ENCODE measurements around the gene SDHB. TPM values are rescaled to one million over a fixed set of nuclear protein-coding genes. Genes with fewer than 3 reads are reported as not detected.

The SDHB gene
- total and polyA plus RNA-seq, 2 donors (not counting 1 experiment from before 2014, with no cell fraction given) = 58.0 to 61.0 TPM

DNA sequence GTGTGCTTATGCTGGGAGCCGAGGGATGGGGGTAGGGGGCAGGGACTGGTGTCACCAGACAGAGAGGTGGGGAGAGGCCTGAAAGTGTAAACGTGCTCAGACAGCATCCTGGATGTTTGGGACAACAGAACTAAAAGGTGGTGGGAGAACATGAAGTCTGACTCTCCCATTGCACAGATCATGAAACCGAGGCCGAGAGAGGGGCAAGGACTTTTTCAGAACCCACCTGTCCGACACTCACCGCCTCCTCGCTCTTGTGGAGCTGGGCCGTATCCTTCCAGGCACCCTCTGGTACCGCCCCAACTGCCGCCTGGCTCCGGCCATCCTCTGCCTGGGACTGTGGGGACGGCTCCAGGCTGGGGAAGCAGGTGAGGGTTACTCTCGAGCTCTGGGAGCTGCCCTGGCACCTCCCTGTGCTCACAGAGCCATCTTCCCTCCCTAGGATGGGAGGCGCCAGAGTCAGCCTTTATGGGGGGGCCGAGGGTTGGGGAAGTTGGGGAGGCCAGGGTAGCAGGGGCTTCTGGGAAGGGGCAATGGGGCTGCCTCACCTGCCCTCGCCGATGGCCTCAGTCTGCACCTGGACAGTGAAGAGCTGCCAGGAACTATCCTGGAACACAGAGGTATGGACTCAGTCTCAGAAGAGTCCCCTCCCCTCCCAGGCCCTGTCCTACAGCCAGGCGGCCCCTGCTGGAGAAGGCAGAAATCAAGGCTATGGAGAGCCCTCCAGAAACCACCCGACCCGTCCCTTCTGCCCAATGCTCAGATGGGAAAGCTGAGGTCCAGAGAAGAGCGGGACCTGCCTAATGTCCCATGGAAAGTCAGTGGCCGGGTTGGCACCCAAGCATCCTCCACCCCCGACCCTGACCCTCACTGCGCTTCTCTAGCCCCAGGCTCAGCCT lies 49.1 kb downstream of the SDHB start:
- no peak overlapping the region for H3K4me3 ChIP-seq (ENCODE audit: control extremely low read depth in 1 of 5, extremely low read depth in 1 of 5, insufficient read depth in 1 of 5, low read depth in 2 of 5, low read length in 4 of 5)
- Mint-ChIP-seq H3K4me1 (peaks cover 5% of the 10 kb centered on the region), H3K27me3 (no peaks in the 10 kb centered on the region), H3K9me3 (ENCODE audit: insufficient read depth) (no peaks in the 10 kb centered on the region), H3K4me3 (no peak overlapping the region), H3K27ac (no peak overlapping the region)
- no peak overlapping the region for H2AFZ ChIP-seq (ENCODE audit: insufficient read depth, low read depth, low read length, poor library complexity, severe bottlenecking)
- ATAC-seq (ENCODE audit: low read depth) (no peak), DNase-seq (no peak)
- peaks cover 3 to 9% of the 10 kb centered on the region in 2 donors for H3K4me1 ChIP-seq (ENCODE audit: control insufficient read depth in 2 of 2, insufficient read depth in 2 of 2, low read length in 2 of 2)
- peaks cover 23% of the 10 kb centered on the region for H4K20me1 ChIP-seq (ENCODE audit: control insufficient read depth, insufficient read depth, low read length, poor library complexity, severe bottlenecking)
- POLR2A ChIA-PET = no interaction called here
- no peak overlapping the region for H3K9ac ChIP-seq (ENCODE audit: low read length)
- TF ChIP-seq EZH2 (IDR thresholded peaks at IDR 0.05; ENCODE audit: borderline replicate concordance, insufficient read depth, low read depth, low read length, poor library complexity, severe bottlenecking) = no peak
- TF ChIP-seq, protein P1, sequence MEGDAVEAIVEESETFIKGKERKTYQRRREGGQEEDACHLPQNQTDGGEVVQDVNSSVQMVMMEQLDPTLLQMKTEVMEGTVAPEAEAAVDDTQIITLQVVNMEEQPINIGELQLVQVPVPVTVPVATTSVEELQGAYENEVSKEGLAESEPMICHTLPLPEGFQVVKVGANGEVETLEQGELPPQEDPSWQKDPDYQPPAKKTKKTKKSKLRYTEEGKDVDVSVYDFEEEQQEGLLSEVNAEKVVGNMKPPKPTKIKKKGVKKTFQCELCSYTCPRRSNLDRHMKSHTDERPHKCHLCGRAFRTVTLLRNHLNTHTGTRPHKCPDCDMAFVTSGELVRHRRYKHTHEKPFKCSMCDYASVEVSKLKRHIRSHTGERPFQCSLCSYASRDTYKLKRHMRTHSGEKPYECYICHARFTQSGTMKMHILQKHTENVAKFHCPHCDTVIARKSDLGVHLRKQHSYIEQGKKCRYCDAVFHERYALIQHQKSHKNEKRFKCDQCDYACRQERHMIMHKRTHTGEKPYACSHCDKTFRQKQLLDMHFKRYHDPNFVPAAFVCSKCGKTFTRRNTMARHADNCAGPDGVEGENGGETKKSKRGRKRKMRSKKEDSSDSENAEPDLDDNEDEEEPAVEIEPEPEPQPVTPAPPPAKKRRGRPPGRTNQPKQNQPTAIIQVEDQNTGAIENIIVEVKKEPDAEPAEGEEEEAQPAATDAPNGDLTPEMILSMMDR (IDR thresholded peaks at IDR 0.05) = no peak
- no peak overlapping the region for H3K27ac ChIP-seq (ENCODE audit: low read length in 2 of 2)
- peaks cover 18% of the 10 kb centered on the region for H3K79me2 ChIP-seq (ENCODE audit: control insufficient read depth, insufficient read depth, low read length)
- H3K36me3 ChIP-seq (replicated peaks in 1 of 2; ENCODE audit: control extremely low read depth in 1 of 2, control insufficient read depth in 1 of 2, extremely low read depth in 1 of 2, insufficient read depth in 2 of 2, low read length in 1 of 2) = peaks cover 3 to 14% of the 10 kb centered on the region in 2 experiments
- CTCF ChIA-PET = interaction anchor here (1.6 kb wide), 1 partner anchor 45 kb away, joined by 4 read pairs; no protein-coding TSS in a partner anchor
- no peak overlapping the region for H3K4me2 ChIP-seq (replicated peaks; ENCODE audit: low read depth, low read length, poor library complexity, severe bottlenecking)
- no peaks in the 10 kb centered on the region for H3K9me3 ChIP-seq (ENCODE audit: control extremely low read depth in 1 of 3, control insufficient read depth in 2 of 3, insufficient read depth in 1 of 3, low read length in 2 of 3)
- intact Hi-C loops (cut with micrococcal nuclease) = no loop called here
- WGBS (ENCODE audit: insufficient coverage) = 97% methylated on average over 23 of the region's 24 CpGs
- H3K27me3 ChIP-seq (replicated peaks in 1 of 4; ENCODE audit: control extremely low read depth in 1 of 4, control insufficient read depth in 3 of 4, insufficient read depth in 4 of 4, low read length in 3 of 4) = no peaks in the 10 kb centered on the region

DNA sequence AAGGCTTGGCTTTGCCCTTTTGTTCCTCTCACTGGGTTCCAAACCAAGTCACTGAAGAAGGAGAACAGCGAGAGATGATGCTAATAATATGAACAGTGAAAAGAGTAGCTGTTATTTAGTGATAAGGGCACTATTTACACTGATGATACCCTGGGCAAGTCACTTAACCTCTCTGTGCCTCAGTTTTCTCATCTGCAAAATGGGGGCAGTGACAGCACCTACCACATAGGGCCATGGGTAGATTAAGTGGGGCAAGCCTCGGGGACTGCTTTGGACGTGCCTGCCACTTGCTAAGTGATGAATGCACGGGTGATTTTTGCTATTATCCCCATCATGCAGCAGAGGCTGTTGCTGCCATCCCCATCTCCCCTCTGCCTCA lies 51.3 kb downstream of the SDHB start:
- ATAC-seq (ENCODE audit: low read depth) (no peak), DNase-seq (no peak)
- TF ChIP-seq, protein P1 (IDR thresholded peaks at IDR 0.05) = no peak
- no peak for TF ChIP-seq EZH2 (IDR thresholded peaks at IDR 0.05; ENCODE audit: borderline replicate concordance, insufficient read depth, low read depth, low read length, poor library complexity, severe bottlenecking)
- Mint-ChIP-seq H3K27ac (no peak overlapping the region), H3K4me1 (no peaks in the 10 kb centered on the region), H3K9me3 (ENCODE audit: insufficient read depth) (no peaks in the 10 kb centered on the region), H3K4me3 (no peak overlapping the region), H3K27me3 (no peaks in the 10 kb centered on the region)
- ChIA-PET CTCF (interaction anchor here (1.6 kb wide), 1 partner anchor 42 kb away, joined by 4 read pairs; no protein-coding TSS in a partner anchor), POLR2A (no interaction called here)
- no peak overlapping the region for H3K27ac ChIP-seq (ENCODE audit: low read length in 2 of 2)
- H3K4me1 ChIP-seq (ENCODE audit: control insufficient read depth in 2 of 2, insufficient read depth in 2 of 2, low read length in 2 of 2) = no peaks in the 10 kb centered on the region
- no peak overlapping the region for H3K4me3 ChIP-seq (ENCODE audit: control extremely low read depth in 1 of 5, extremely low read depth in 1 of 5, insufficient read depth in 1 of 5, low read depth in 2 of 5, low read length in 4 of 5)
- no peak overlapping the region for H3K4me2 ChIP-seq (replicated peaks; ENCODE audit: low read depth, low read length, poor library complexity, severe bottlenecking)
- H2AFZ ChIP-seq (ENCODE audit: insufficient read depth, low read depth, low read length, poor library complexity, severe bottlenecking) = no peak overlapping the region
- H3K36me3 ChIP-seq (replicated peaks in 1 of 2; ENCODE audit: control extremely low read depth in 1 of 2, control insufficient read depth in 1 of 2, extremely low read depth in 1 of 2, insufficient read depth in 2 of 2, low read length in 1 of 2) = peaks cover 7 to 21% of the 10 kb centered on the region in 2 experiments
- no peaks in the 10 kb centered on the region for H3K9me3 ChIP-seq (ENCODE audit: control extremely low read depth in 1 of 3, control insufficient read depth in 2 of 3, insufficient read depth in 1 of 3, low read length in 2 of 3)
- H3K79me2 ChIP-seq (ENCODE audit: control insufficient read depth, insufficient read depth, low read length) = peaks cover 3% of the 10 kb centered on the region
- H3K27me3 ChIP-seq (replicated peaks in 1 of 4; ENCODE audit: control extremely low read depth in 1 of 4, control insufficient read depth in 3 of 4, insufficient read depth in 4 of 4, low read length in 3 of 4) = no peaks in the 10 kb centered on the region
- intact Hi-C loops (cut with micrococcal nuclease) = no loop called here
- no peak overlapping the region for H3K9ac ChIP-seq (ENCODE audit: low read length)
- peaks cover 6% of the 10 kb centered on the region for H4K20me1 ChIP-seq (ENCODE audit: control insufficient read depth, insufficient read depth, low read length, poor library complexity, severe bottlenecking)
- WGBS (ENCODE audit: insufficient coverage) = 93% methylated on average over 3 of the region's 4 CpGs

All from B cell (primary cell).